Fibroblast of skin of left biceps (primary cell): ENCODE data around the gene ACBD4.

Experiments used
- DNase-seq, 2 experiments: peaks; one replicate each; pipeline ENCODE4 v3.0.0-alpha.2; 2013; ENCODE audit warnings: low read depth in 2 of 2

ACBD4 gene

GRCh38 chr17:45136846-45137560, 1.5 kb downstream of the ACBD4 start:
- DNase-seq = no peak

GRCh38 chr17:45137561-45138305, 2.2 kb downstream of the ACBD4 start:
- no peak for DNase-seq

- no peak for DNase-seq
Observed at GRCh38 chr17:45138911-45139532, 3.5 kb downstream of the ACBD4 start.

- no peak for DNase-seq
Observed at GRCh38 chr17:45139533-45139920, 4.0 kb downstream of the ACBD4 start.

DNA sequence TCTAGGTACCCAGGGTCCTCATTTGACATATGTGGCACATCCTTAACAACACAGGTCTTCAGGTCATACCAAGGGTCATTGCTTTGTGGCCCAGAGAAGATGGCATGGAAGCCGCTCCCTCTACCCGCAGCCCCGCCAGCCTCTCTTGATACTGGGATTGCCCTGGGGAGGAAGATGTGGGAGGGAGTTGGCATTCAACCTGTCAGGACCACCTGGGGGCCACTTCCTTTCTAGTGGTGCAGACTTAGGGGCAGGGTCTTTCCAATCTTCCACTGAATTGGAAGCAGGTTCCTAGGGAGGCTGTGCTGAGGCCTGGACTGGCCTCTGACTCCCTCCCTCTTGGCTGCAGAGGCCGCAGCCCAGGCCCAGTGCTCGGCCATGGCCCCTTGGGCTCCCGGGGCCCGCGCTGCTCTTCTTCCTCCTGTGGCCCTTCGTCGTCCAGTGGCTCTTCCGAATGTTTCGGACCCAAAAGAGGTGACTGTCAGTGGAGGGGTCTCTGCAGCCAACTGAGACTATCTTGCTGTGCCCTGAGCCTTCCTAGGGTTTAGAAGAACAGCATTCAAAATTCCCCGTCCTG, 7.7 kb downstream of the ACBD4 start:
- no peak for DNase-seq

DNA sequence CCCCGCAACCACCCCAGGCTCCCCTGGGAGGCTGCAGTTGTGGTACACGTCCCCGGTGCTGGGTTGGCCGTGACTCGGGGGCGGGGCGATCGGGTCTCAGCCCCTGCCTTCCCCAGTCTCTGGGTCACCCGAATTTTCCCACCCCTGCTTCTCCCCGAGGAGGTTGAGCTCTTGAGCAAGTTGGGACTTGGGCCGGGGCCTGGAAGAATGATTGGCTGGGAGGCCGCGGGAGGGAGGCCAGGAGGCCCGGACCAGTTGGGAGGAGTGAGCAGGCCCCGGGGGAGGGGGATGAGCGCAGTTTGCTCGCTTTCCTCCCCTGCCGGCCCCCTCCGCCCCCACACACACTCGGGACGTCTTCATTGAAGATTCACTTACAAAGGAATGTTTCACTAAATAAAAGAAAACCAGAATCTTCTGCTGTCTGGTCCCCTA, 8.3 kb downstream of the ACBD4 start:
- DNase-seq = peak; percentile 79 to 84

DNA sequence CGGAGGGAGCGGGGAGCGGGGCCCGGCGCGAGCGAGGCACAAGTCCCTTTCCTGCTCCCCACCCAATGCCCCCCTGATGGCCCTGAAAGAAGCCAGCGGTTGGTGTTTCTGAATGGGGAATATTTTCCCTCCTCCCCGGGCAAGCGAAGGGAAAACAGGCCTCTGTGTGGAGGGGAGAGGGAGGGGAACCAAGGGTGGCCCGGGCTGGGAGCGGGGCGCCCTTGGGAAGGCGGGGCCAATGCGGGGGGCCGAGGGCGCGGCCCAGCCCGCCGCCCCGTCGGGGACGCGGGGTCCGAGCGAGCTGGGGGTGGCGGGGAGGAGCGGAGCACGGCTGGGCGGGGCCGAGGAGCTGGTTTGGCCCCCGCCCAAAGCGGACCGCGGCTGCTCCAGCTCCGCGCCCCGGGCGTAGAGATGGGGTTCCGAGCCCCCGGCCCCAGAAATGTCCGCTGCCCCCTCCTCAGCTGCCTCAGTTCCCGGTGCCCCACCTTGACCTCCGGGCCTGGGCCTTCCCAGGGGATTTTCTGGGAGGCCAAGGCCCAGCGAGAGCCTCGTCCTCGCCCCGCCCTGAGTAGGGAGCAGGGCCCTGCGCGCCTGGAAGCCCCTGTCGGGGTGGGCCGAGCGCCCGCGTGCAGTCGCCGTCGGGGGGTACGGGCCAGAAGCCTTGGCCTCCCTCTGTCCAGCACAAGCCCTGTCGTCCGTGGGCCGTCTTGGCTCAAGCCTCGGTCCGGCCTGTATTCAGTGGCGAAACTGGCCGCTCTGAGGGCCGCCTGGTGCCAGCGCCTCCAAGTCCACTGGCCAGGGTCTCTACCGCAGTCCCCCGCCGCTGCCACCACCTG, 8.9 kb downstream of the ACBD4 start:
- DNase-seq = no peak

GRCh38 chr17:45145035-45145389, 9.5 kb downstream of the ACBD4 start:
- DNase-seq = no peak

DNA sequence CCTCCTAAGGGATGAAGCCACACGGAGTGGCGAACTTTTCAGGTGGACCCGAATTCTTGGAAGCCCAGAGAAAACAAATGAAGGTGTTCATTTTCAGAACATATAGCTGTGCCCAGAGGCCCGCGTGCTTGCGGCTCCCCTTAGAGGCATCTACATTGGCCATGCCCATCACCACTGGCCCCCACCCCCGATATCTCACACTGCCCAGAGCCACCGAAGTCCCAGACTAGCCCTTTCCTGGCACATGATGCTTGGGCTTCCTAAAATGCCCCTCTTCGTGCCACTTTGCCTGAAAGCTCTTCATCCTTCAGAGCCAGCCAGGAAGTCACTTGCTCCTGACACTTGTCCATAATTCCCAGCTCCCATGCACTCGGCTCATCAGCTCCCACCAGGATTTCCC, 10.7 kb downstream of the ACBD4 start:
- no peak for DNase-seq

DNA sequence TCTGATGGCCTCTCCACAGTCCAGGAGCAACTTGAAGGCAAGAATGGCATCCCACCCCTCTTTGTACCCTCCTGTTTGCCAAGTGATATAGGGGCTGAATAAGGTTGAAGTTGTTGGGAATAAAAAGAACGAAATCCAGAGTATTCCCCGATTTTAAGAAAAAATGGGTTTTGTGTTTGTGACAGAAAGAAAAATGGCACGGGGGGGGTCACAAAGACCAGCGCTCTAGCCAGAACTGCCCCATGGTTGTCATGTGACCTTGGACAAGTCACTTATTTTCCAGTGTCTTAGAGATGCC, 11.1 kb downstream of the ACBD4 start:
- no peak for DNase-seq

- DNase-seq = no peak
Observed at GRCh38 chr17:45146890-45147580, 11.5 kb downstream of the ACBD4 start.

DNA sequence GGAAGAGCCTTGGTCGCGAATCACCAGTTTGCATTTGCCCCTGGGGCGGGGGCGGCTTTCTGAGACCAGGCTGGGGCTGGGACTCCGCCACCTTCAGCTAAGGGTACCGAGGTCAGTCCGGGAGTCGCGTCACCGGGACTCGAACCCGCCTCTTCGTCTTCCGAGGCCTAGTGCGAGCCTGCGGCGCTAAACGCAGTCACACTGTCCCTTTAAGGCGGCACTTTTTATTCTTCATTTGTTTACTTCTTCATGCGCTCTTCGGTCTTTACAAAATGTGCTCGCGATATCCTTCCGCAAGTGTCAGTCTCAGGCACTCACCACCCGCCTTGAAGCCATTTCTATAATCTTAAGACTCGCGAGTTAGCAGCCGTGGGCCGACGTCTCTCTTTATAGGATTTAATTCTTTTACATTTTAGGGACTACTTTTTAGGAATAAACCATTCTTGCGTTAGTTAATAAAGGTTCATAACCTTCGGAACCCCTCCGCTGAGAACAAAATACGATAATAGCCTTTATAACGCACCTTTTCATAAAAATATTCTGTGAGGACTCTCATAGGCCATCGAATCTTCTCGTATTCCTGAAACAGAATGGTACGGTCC, 12.2 kb downstream of the ACBD4 start:
- DNase-seq = peak; percentile 95 to 98

- DNase-seq = peak; percentile 100
Observed at GRCh38 chr17:45148183-45149036, 12.9 kb downstream of the ACBD4 start, which contains the start of gene HEXIM1. TSS of gene HEXIM1 (plus strand) at chr17:45148475. CDS start at chr17:45149191, 716 bp downstream.

DNA sequence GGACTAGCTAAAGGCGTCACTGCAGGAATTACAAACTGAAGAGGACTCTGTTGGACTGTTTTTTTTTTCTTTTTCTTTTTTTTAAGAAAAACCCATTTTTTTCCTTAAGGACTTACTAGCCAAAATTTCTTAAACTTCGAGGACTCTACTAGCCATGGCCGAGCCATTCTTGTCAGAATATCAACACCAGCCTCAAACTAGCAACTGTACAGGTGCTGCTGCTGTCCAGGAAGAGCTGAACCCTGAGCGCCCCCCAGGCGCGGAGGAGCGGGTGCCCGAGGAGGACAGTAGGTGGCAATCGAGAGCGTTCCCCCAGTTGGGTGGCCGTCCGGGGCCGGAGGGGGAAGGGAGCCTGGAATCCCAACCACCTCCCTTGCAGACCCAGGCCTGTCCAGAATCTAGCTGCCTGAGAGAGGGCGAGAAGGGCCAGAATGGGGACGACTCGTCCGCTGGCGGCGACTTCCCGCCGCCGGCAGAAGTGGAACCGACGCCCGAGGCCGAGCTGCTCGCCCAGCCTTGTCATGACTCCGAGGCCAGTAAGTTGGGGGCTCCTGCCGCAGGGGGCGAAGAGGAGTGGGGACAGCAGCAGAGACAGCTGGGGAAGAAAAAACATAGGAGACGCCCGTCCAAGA, 13.7 kb downstream of the ACBD4 start:
- no peak for DNase-seq

DNA sequence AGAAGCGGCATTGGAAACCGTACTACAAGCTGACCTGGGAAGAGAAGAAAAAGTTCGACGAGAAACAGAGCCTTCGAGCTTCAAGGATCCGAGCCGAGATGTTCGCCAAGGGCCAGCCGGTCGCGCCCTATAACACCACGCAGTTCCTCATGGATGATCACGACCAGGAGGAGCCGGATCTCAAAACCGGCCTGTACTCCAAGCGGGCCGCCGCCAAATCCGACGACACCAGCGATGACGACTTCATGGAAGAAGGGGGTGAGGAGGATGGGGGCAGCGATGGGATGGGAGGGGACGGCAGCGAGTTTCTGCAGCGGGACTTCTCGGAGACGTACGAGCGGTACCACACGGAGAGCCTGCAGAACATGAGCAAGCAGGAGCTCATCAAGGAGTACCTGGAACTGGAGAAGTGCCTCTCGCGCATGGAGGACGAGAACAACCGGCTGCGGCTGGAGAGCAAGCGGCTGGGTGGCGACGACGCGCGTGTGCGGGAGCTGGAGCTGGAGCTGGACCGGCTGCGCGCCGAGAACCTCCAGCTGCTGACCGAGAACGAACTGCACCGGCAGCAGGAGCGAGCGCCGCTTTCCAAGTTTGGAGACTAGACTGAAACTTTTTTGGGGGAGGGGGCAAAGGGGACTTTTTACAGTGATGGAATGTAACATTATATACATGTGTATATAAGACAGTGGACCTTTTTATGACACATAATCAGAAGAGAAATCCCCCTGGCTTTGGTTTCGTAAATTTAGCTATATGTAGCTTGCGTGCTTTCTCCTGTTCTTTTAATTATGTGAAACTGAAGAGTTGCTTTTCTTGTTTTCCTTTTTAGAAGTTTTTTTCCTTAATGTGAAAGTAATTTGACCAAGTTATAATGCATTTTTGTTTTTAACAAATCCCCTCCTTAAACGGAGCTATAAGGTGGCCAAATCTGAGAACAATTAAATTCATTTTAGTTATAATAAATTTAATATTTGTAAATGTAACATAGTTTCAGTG, 14.5 kb downstream of the ACBD4 start:
- no peak for DNase-seq

DNA sequence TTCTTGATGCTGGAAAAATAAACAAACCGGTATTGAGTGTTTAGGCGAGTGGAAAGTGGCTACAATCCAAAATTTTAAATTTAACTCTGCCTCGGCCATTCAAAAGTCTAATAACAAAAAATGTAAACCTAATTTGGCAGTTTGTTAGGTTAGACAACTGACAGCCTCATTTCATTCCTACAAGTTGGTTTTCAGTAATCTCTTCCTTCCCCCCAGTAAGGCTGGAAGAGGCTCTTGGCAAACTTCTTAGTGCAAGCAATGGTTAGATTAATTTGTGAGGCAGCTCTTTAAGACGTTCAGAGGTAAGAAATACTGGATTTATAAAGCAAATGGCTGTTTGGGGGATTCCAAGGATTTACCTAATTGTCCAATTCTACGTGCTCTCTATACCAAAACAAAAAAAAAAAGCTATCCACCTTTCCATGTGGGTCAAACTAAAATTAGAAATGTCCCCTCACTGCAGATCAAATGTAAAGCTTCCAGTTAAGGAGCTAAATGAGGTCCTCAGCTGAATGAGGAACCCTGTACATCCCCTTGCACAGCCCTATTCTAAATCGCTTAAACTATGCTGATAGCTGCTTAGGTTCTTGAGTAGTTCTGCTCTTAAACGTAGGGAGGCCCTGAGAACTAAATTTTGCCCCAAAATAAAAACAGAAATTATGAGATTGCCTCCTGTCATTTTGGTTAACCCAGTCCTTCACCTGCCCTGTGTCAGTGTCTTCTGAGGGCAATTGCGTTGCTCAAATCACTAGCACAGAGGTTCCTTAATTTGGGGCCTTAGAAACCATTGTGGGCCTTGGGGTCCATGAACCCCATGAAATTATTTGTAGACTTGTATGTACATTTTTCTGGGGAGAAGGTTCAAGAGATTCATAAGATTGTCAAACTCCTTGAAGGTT, 15.7 kb downstream of the ACBD4 start:
- DNase-seq = no peak

DNA sequence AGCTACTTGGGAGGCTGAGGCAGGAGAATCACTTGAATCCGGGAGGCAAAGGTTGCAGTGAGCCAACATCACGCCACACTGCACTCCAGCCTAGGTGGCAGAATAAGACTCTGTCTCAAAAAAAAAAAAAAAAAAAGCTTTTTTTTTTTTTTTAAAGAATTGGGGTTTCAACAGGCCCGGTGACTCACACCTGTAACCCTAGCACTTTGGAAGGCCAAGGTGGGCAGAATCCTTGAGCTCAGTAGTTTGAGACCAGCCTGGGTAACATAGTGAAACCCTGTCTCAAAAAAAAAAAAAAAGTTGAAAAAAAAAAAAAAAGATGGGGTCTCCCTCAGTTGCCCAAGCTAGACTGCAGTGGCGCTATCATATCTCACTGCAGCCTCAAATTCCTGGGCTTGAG, 19.5 kb downstream of the ACBD4 start:
- no peak for DNase-seq
